Gastroesophageal sphincter (tissue), 3 donors: ENCODE measurements around the gene DICER1.

Experiments used
- CTCF ChIP-seq, 4 experiments: fragments of 200-600 bp in 2 of 4; fragments of 450-650 bp in 2 of 4; sonication (generic) in 1 of 4; IDR thresholded peaks; one replicate each; pipeline ENCODE4 v1.5.1; 2017 to 2019; ENCODE audit warnings: antibody characterized with exemption in 4 of 4, mild to moderate bottlenecking in 2 of 4, moderate library complexity in 2 of 4
- POLR2A ChIP-seq, 2 donors: fragments of 450-650 bp; IDR thresholded peaks; one replicate each; pipeline ENCODE4 v1.6.1; 2017; ENCODE audit warnings: antibody characterized with exemption in 2 of 2, mild to moderate bottlenecking in 2 of 2, moderate library complexity in 1 of 2

GRCh38 chr14:95102680-95103044, 54.7 kb downstream of the DICER1 start:
- no peak for TF ChIP-seq CTCF (IDR thresholded peaks at IDR 0.05)
- no peak for TF ChIP-seq POLR2A (IDR thresholded peaks at IDR 0.05)
